Measurements from ENCODE around the gene FCGBP.
"Not testable (repeated sequence)": the region's sequence is repeated elsewhere in the genome, so short reads cannot be mapped to it uniquely, and the experiment has no call there.

The FCGBP gene

DNA sequence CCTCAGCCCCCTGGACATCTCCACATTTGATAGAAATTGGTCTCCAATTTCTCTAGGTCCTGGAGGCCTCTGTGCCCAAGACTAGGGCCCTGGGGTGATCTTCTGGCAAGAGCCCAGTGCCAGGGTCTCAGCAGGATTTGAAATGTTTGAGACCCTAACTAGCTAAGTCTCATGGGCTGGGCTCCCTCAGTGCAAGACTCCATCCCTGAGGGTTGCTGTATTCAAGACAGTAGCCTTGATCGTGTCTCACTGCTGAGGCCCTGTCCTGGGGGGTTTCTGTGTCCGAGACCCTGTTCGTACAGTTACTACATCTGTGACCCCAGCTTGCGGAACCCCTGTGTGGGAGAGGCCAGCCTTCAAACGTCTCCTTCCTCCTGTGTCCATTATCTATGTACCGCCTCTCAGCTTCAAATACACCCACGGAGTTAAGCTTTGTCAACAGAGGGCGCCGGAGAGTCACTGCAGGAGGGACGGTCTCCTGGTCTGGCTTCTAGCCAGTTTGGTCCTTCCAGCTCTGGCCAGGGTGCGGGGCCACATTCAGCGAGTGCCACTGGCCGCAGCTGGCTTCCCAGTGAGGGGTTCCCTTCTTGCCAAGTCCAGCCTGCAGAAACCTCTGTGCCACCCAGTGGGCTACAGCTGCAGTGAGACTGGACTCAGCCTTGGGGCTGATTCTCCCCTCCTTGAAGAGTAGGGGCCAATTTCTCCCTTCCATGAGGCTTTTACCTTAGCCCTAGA is 36.8 kb downstream of the FCGBP start:
- H3K36me3 ChIP-seq (ENCODE audit: control insufficient read depth, insufficient read depth, low read length, severe bottlenecking); H3K27me3 ChIP-seq (replicated peaks; ENCODE audit: control insufficient read depth, insufficient read depth, low read length); H3K4me1 ChIP-seq (ENCODE audit: control insufficient read depth, insufficient read depth, low read length); H3K9me3 ChIP-seq (ENCODE audit: control insufficient read depth, low read length); H3K9ac ChIP-seq (ENCODE audit: low read length); H3K4me3 ChIP-seq (ENCODE audit: low read length): not testable (repeated sequence)
- DNase-seq (ENCODE audit: low read depth) = peak; percentile 57

DNA sequence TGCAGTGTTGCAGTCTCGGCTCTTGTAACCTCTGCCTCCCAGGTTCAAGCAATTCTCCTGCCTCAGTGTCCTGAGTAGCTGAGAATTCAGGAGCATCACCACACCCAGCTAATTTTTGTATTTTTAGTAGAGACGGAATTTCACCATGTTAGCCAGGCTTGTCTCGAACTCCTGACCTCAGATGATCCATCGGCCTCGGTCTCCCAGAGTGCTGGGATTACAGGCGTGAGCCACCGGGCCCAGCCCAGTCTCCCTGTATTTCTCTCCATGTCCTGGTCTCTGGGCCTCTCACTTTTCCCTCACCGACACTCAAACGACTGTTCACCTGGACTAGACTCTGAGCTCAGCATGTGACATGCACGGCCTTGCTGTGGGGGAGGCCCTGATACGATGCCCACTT is 39.3 kb downstream of the FCGBP start:
- H3K4me3 ChIP-seq (ENCODE audit: low read length); H3K9me3 ChIP-seq (ENCODE audit: control insufficient read depth, low read length); H3K9ac ChIP-seq (ENCODE audit: low read length); DNase-seq (ENCODE audit: low read depth); H3K36me3 ChIP-seq (ENCODE audit: control insufficient read depth, insufficient read depth, low read length, severe bottlenecking); H3K4me1 ChIP-seq (ENCODE audit: control insufficient read depth, insufficient read depth, low read length): not testable (repeated sequence)
- peaks cover 20% of the 10 kb centered on the region for H3K27me3 ChIP-seq (replicated peaks; ENCODE audit: control insufficient read depth, insufficient read depth, low read length)

DNA sequence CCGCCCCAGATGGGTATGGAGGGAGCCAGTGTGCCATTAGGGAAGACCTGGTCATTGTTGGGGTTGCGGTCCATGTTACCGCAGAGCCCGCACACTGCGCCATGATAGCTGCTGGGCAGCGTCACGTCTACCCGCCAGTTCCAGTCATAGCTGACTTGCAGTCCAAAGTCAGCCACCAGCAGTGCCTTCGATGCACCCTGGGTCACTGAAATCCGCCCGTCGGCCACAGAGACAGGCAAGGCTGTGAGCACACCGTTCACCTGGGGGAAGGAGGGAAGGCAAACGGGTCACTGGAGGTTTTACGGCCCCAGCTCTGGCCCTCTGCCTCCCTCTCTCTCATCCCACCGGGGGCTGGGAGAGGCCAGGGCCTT is 40.2 kb downstream of the FCGBP start:
- not testable (repeated sequence) for H3K9ac ChIP-seq (ENCODE audit: low read length); DNase-seq (ENCODE audit: low read depth); H3K4me1 ChIP-seq (ENCODE audit: control insufficient read depth, insufficient read depth, low read length); H3K4me3 ChIP-seq (ENCODE audit: low read length); H3K9me3 ChIP-seq (ENCODE audit: control insufficient read depth, low read length); H3K36me3 ChIP-seq (ENCODE audit: control insufficient read depth, insufficient read depth, low read length, severe bottlenecking)
- peaks cover 20% of the 10 kb centered on the region for H3K27me3 ChIP-seq (replicated peaks; ENCODE audit: control insufficient read depth, insufficient read depth, low read length)

DNA sequence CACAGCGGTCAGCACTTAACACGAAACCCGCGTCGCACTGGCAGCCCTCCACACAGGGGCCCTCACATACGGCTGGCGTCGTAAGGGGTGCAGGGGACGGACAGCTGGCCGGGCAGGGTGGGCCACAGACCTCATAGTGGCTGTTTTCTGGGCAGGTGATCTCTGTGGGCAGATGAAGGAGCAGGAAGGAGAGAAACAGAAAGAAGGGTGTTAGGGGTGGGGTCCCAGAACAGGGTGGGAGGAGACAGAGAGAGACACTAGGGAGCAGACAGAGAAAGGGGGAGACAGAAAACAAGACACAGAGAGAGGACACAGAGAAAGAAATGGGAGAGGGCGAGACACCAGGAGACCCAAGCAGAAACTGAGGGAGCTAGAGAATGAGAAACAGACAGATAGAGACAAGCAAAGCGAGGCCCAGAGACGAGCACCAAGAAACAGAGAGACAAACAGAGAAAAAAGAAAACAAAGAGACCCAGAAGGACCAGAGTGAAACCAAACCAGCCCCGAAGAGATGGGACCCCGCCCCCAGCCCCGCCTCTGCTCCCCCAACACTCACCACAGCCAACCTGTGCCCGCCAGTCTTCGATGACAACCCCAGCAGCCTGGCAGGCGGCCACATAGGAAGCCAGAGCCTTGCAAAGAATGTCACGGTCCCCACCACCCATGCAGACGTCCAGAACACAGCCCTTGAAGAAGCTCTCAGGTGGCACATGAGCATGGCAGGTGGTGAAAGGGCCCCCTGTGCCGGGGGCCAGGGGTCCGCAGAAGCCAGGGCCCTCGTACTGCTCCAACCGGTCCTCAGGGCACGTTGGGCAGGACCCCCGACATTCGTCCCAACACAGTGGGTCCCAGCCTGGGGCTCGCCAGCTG is 40.8 kb downstream of the FCGBP start:
- H3K4me1 ChIP-seq (ENCODE audit: control insufficient read depth, insufficient read depth, low read length); H3K4me3 ChIP-seq (ENCODE audit: low read length); H3K9ac ChIP-seq (ENCODE audit: low read length); H3K36me3 ChIP-seq (ENCODE audit: control insufficient read depth, insufficient read depth, low read length, severe bottlenecking); DNase-seq (ENCODE audit: low read depth); H3K9me3 ChIP-seq (ENCODE audit: control insufficient read depth, low read length): not testable (repeated sequence)
- H3K27me3 ChIP-seq (replicated peaks; ENCODE audit: control insufficient read depth, insufficient read depth, low read length) = peaks cover 20% of the 10 kb centered on the region

DNA sequence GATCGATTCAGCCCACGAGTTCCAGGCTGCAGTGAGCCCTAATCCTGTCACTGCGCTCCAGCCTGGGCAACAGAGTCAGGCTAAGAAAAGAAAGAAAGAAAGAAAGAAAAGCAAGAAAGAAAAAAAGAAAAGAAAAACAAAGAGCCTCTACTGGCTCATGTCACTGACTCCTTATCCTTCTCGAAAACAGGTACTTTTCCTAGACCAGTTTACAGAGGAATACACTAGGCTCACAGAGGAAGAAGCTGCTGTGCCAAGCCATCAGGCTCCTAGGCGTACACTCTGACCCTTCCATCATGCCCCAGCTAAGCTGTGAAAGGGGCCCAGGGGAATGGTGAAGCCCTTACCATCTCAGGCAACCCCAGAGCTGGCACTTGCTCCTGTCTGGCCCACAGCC is 41.9 kb downstream of the FCGBP start:
- H3K9me3 ChIP-seq (ENCODE audit: control insufficient read depth, low read length); H3K4me1 ChIP-seq (ENCODE audit: control insufficient read depth, insufficient read depth, low read length); DNase-seq (ENCODE audit: low read depth); H3K4me3 ChIP-seq (ENCODE audit: low read length); H3K36me3 ChIP-seq (ENCODE audit: control insufficient read depth, insufficient read depth, low read length, severe bottlenecking); H3K9ac ChIP-seq (ENCODE audit: low read length): not testable (repeated sequence)
- H3K27me3 ChIP-seq (replicated peaks; ENCODE audit: control insufficient read depth, insufficient read depth, low read length) = peaks cover 20% of the 10 kb centered on the region

DNA sequence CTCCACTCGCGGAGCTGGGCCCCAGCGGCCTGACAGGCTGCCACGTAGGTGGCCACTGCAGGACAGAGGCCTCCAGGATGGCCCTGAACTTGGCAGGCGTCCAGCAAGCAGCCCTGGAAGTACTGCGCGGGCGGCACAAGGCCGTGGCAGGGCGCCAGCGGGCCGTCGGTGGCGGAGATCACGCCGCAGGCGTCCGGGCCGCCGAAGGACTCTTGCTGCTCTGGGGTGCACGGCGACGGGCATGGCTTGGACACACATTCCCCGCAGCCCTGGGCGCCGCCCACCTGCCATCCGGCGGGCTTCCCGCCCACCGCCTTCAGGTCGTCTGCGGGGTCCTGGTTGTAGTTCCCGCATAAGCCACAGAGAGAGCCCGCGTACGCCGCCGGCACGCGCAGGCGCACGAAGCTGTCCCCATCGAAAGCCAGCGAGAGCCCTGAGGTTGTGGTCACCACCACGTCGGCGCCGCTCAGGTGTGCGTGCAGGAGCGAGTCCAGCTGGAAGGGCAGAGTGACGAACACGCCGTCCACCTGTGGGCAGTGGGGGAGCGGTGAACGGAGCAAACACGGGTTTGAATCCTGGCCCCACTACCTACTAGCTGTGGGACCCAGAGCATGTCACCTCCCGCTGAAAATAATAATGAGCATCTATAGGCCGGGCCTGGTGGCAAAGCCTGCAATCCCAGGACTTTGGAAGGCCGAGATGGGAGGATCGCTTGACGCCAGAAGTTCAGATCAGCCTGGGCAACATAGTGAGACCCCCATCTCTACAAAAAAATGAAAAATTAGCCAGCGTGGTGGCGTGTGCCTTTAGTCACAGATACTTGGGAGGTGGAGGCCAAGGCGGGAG is 42.6 kb downstream of the FCGBP start:
- DNase-seq (ENCODE audit: low read depth) = not testable (repeated sequence)

DNA sequence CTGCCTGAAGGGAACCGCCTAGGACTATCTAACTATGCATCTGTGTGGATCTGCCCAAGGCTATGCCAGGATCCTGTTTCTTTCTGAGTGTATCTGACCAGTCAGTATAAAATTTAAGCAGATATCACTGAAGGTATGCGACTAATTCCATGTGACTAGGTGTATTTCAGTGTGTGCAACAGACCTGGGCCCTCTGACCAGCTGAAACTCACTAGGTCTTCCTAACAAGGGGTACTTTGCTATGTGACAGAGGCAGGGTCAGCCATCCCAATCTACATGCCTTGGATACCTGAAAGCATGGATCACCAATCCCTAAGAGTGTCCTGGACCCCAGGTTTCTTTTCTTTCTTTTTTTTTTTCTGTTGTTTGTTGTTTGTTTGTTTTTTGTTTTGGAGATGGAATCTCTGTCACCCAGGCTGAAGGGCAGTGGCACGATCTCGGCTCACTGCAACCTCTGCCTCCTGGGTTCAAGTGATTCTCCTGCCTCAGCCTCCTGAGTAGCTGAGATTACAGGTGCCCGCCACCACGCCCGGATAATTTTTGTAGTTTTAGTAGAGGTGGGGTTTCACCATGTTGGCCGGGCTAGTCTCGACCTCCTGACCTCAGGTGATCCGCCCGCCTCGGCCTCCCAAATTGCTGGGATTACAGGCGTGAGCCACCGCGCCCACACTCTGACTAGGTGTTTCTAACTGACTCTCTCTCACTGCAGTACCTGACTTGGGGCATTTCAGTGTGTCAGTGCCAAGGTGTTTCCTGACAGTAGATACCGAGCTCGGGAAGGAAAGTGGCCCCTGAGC is 43.5 kb downstream of the FCGBP start:
- no peak for DNase-seq (ENCODE audit: low read depth)
- H3K9me3 ChIP-seq (ENCODE audit: control insufficient read depth, low read length) = no peaks in the 10 kb centered on the region
- H3K27me3 ChIP-seq (replicated peaks; ENCODE audit: control insufficient read depth, insufficient read depth, low read length) = peaks cover 20% of the 10 kb centered on the region
- H3K9ac ChIP-seq (ENCODE audit: low read length) = no peak overlapping the region
- no peak overlapping the region for H3K4me3 ChIP-seq (ENCODE audit: low read length)
- no peaks in the 10 kb centered on the region for H3K4me1 ChIP-seq (ENCODE audit: control insufficient read depth, insufficient read depth, low read length)
- no peaks in the 10 kb centered on the region for H3K36me3 ChIP-seq (ENCODE audit: control insufficient read depth, insufficient read depth, low read length, severe bottlenecking)

More for the DNA sequence above, 42.6 kb downstream of the FCGBP start:
- H3K4me1 ChIP-seq (ENCODE audit: control insufficient read depth, insufficient read depth, low read length); H3K9ac ChIP-seq (ENCODE audit: low read length); H3K36me3 ChIP-seq (ENCODE audit: control insufficient read depth, insufficient read depth, low read length, severe bottlenecking); H3K9me3 ChIP-seq (ENCODE audit: control insufficient read depth, low read length); H3K4me3 ChIP-seq (ENCODE audit: low read length): not testable (repeated sequence)
- H3K27me3 ChIP-seq (replicated peaks; ENCODE audit: control insufficient read depth, insufficient read depth, low read length) = peaks cover 20% of the 10 kb centered on the region

DNA sequence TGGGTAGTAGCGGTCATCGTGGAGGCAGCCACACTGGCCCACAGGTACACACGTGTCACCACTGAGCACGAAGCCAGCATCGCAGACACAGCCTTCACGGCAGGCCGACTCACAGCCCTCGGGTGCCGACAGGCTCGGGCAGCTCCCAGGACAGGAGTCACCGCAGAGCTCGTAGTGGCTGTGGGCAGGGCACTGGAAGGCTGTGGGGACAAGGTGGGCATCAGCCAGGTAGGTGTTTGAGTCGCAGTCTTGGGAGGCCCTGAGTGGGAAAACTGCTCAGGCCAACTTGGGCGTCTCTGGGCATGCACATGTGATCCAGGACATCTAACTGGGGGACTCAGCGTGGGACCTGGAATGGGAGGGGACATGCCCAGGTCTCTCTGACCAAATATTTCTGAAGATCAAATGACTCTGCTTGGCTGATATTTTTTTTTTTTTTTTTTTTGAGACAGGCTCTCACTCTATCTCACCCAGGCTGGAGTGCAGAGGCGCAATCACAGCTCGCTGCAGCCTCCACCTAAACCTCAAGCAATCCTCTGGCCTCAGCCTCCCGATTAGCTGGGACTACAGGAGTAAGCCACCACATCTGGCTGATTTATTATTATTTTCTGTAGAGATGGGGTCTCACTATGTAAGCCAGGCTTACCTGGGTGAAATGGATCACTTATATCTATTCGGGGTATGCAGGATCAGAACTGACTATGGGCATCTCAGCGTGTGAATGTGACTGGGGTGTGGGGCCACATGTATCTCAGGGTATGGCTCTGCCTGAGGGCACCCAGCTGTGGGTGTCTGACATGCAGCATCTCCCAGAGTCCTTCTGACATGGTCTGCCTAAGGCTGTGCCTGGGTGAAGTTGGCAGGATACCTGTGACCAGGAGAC is 44.3 kb downstream of the FCGBP start:
- DNase-seq (ENCODE audit: low read depth); H3K9ac ChIP-seq (ENCODE audit: low read length); H3K9me3 ChIP-seq (ENCODE audit: control insufficient read depth, low read length); H3K36me3 ChIP-seq (ENCODE audit: control insufficient read depth, insufficient read depth, low read length, severe bottlenecking); H3K4me3 ChIP-seq (ENCODE audit: low read length); H3K4me1 ChIP-seq (ENCODE audit: control insufficient read depth, insufficient read depth, low read length): not testable (repeated sequence)
- peaks cover 20% of the 10 kb centered on the region for H3K27me3 ChIP-seq (replicated peaks; ENCODE audit: control insufficient read depth, insufficient read depth, low read length)

DNA sequence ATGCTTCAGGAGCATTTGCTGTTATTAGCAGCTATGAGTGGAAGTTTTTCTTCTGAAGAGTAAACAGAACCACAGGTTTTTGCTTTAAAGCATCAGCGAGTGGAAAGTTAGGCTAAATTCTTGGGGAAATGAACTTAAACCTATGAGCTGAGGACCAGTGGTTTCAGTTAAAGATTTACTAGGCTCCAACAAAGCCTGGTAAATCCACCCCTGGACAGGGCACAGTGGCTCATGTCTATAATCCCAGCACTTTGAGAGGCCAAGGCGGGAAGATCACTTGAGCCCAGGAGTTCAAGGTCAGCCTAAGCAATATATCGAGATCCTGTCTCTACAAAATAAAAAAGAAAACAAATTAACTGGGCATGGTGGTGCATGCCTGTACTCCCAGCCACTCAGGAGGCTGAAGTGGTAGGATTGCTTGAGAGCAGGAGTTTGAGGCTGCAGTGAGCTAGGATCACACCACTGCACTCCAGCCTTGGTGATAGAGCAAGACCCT is 46.9 kb downstream of the FCGBP start:
- not testable (repeated sequence) for H3K36me3 ChIP-seq (ENCODE audit: control insufficient read depth, insufficient read depth, low read length, severe bottlenecking); H3K9ac ChIP-seq (ENCODE audit: low read length); H3K9me3 ChIP-seq (ENCODE audit: control insufficient read depth, low read length); DNase-seq (ENCODE audit: low read depth); H3K4me1 ChIP-seq (ENCODE audit: control insufficient read depth, insufficient read depth, low read length); H3K4me3 ChIP-seq (ENCODE audit: low read length)
- H3K27me3 ChIP-seq (replicated peaks; ENCODE audit: control insufficient read depth, insufficient read depth, low read length) = peaks cover 14% of the 10 kb centered on the region
